Islet of Langerhans (tissue), 1 donor: ENCODE measurements around the gene SLC38A10.
"Not testable (repeated sequence)": the region's sequence is repeated elsewhere in the genome, so short reads cannot be mapped to it uniquely, and the experiment has no call there.

Source experiments
- FAIRE-seq: peaks from one replicate; lab custom pipeline; 2011; peaks lifted over from hg19 to GRCh38; lab: Jason Lieb, UNC

The SLC38A10 gene

DNA sequence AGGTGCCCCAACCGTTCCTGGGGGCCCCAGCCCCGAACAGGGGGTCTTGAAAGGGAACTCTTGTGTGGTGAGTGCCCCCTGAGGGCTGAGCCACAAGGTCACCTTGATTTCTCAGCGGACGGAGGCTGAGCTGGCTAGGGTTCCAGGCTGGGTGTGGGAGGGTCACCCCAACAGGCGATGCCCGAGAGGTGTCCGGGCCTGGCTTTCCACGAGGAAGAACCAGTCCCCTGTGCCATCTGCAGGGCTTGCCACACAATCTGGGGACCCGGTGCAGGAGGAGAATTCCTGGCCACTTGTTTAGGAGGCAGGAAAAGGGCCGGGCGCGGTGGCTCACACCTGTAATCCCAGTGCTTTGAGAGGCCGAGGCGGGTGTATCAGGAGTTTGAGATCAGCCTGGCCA is 16.8 kb upstream of the SLC38A10 start:
- FAIRE-seq = no peak

- FAIRE-seq = no peak
Observed at GRCh38 chr17:81310949-81311550, 15.9 kb upstream of the SLC38A10 start.

DNA sequence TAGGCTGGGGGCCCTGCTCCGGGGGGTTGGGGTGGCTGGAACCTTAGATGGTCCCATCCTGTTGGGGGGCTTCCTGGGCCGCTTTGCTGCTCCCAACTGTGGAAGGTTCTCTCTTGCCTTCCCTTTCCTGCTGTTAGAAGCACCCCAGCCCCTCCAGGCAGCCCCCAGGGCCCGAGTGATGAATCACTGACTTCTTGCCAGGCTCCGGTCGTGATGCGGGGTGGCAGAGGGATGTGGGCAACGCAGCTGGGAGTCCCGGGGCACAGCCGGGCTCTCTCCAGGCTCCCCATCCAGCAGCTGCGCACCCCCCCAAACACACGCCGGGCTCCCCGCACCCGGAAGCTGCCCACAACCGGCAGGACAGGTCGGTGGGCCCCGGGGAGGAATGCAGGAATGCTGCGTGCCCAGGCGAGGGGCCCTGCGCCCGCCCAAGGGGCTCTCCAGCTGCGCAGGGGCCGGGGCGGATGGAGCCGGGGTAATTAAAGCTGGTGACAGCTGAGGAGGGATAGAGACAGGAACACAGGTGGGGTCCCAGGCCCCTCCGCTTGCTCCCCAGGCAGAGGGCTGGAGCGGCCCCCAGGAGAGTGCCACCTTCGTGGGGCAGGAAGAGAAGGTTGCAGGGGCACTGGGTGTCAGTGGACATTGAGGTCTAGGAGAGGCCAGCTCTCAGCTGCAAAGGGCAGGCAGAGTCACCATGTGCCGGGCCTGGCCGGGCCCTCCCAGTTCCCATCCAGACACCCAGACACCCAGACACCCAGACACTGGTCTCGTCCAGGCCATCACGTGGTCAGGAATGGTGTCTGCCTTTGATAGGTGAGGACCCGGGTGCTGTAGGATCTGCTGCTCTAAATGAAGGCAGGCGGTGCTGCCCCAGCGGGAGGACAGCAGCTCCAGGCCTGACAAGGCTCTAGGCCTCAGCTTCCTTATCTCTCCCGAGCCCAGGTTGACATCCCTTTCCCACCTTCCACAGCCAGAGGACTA is 15.0 kb upstream of the SLC38A10 start:
- FAIRE-seq = no peak

- FAIRE-seq = peak; percentile 73
Observed at GRCh38 chr17:81309140-81309858, 14.2 kb upstream of the SLC38A10 start.

GRCh38 chr17:81308784-81309139 is 13.7 kb upstream of the SLC38A10 start:
- not testable (repeated sequence) for FAIRE-seq

- FAIRE-seq = no peak
Observed at GRCh38 chr17:81307636-81308560, 12.8 kb upstream of the SLC38A10 start.

GRCh38 chr17:81306898-81307510 is 11.9 kb upstream of the SLC38A10 start:
- no peak for FAIRE-seq

- FAIRE-seq = no peak
Observed at GRCh38 chr17:81306491-81306890, 11.4 kb upstream of the SLC38A10 start.

- FAIRE-seq = no peak
Observed at GRCh38 chr17:81305051-81305630, 10.0 kb upstream of the SLC38A10 start.

- no peak for FAIRE-seq
Observed at GRCh38 chr17:81304196-81305015, 9.3 kb upstream of the SLC38A10 start.

GRCh38 chr17:81303385-81303784 is 8.3 kb upstream of the SLC38A10 start:
- FAIRE-seq = no peak

DNA sequence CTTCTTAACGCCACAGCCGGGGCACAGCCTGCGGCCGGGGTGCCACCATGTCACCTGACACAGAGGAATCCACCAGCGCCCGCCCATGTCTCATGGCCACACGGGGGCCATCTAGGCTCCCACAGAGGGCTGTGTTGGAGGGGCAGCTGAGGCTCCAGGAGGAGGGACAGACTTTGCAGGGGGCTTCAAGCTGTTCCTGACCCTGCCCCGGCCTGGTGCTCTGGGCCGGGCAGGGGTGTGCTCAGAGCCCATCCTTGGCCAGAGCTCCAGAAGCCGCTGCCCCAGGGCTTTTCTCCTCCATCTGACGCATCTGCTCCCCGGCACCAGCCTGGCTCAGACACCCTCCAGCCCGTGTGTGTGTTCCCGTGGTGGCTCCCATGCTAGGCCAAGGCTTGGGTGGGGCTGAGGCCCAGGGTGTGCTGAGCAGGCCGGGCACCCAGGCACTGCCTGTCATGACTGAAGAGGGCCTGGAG is 7.8 kb upstream of the SLC38A10 start:
- no peak for FAIRE-seq

DNA sequence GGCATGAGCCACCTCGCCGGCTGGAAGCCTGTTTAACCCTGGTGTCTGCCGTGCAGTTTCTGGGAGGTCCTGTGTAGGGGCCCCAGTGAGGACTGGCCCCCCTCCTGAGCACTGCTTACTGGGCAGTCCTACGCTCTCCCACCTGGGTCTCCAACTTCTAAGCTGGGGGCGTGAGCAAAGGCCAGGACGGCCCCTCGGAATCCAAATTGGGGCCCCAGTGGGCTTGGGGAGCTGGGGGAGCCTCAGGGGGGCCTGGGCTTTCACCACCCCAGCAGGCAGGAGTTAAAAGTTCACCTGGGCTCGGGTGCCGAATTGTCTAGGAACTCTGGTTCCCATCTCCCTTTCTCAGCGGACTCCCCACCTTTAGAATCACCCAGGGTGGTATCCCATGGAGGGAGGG is 7.2 kb upstream of the SLC38A10 start:
- no peak for FAIRE-seq

- no peak for FAIRE-seq
Observed at GRCh38 chr17:81301195-81302144, 6.4 kb upstream of the SLC38A10 start.

- FAIRE-seq = no peak
Observed at GRCh38 chr17:81300586-81301155, 5.6 kb upstream of the SLC38A10 start.

GRCh38 chr17:81299846-81300585 is 4.9 kb upstream of the SLC38A10 start:
- FAIRE-seq = no peak

DNA sequence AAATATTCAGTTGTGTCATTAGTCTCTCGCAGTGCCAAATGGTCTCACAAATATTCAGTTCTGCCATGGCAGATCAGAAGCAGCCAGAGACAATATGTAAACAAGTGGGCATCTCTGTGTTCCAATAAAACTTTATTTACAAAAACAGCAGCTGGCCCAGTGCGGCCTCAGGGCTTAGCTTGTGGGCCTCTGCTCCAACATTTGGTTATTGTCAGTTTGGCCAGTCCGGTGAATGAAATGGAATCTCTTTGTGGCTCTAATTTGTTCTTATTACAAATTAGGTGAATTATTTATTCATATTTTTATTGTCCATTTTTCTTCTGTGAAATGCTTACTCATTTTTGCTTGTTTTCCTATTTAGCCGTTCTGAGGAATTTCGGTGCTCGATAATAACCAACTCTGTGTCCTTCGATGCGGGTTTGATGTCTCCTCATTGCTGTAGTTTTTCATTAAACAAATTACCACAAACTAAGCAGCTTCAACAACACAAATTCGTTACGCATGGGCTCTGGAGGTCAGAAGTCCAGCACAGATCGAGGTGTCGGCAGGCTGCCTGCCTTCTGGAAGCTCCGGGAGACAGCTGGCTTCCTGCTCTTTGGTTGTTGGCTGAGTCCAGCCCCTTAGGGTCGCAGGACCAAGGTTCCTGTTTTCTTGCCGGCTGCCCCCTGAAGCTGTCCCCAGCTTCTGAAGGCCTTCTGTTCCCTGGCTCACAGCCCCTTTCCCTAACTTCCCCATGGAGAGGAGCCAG is 4.1 kb upstream of the SLC38A10 start:
- no peak for FAIRE-seq
